ENCODE data around the gene C16orf89.
"Not testable (repeated sequence)": the region's sequence is repeated elsewhere in the genome, so short reads cannot be mapped to it uniquely, and the experiment has no call there.

The C16orf89 gene

DNA sequence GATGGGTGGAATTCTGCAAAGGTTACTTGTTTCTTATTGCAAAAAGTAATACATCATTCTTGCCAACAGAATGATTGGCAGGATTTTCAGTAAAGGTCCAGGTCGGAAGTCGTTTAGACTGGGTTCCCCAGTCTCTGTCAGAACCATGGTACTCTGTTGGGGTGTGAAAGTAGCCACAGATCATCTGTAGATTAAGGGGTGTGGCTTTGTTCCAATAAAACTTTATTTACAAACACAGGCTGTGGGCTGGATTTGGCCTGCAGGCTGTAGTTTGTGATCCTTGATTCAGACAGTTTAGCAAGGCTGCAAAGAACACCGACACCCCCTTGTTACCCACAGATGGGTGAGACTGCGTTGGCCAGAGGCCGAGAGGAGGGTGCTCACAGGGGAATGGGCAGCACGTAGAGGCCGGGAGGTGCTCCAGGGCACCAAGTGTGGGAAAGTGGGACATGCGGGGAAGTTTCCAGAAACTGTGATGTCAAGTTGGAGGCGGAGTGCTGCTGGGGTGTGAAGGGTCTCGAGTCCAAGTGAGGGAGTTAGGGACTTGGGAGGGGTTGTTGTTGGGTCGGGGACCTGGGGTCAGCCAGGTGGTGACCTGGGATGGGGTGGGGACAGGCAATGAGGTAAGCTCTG, 18.5 kb upstream of the C16orf89 start:
- not testable (repeated sequence) for DNase-seq

DNA sequence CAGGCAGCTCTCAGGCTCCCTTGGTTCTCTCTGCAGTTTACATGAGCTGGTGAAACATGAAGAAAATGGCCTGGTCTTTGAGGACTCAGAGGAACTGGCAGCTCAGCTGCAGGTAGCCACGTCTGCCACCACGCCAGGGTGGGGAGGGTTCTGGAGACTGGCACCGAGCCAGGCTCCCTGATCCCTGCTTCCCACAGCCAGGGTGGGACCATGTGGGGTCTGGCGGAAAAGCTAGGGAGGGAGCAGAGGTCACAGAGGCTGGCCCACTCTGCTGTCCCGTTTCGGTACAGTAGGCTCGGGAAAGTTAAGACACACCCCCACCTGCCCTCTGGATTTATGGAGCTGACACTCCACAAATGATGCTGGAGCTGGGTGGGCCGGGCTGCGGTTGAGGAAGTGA, 17.9 kb upstream of the C16orf89 start:
- not testable (repeated sequence) for DNase-seq

DNA sequence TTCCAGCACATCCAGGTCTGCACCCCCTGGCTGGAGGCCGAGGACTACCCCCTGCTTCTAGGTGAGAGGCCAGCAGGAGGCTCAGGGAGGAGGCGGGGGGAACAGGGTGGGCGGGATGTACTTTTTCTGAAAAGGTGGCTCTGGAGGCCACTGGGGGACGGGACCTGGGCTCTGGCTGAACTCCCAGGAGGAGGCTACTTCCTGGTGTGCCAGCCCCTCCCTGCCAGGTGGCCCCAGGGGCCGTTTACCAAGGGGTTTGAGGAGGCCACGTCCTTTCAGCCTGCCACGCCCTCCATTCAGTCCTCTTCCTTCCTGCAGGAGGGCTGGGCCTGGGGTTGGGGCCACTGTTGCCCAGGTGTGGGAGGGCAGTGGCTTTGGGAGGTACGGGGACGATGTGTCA, 15.2 kb upstream of the C16orf89 start:
- DNase-seq, result not testable (repeated sequence)

DNA sequence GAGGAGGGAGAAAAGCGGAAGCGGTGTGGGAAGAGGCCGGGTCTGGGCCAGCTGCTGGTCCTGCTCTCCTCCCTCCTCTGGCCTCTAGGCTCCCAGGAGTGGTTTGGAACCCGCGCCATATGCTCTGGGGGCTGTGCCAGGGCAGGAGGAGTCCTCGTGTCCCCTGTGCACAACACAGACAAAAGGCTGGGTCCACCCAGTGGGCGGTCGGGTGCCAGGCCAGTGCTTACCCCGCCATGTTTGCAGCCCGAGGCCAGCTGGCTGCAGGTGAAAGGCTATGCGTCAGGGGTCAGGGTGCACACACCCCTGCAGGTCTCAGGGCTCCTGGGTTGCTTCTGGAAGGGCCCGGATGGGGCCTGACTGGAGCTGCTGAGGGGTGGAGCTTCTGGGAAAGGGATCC, 14.7 kb upstream of the C16orf89 start:
- DNase-seq, result not testable (repeated sequence)

DNA sequence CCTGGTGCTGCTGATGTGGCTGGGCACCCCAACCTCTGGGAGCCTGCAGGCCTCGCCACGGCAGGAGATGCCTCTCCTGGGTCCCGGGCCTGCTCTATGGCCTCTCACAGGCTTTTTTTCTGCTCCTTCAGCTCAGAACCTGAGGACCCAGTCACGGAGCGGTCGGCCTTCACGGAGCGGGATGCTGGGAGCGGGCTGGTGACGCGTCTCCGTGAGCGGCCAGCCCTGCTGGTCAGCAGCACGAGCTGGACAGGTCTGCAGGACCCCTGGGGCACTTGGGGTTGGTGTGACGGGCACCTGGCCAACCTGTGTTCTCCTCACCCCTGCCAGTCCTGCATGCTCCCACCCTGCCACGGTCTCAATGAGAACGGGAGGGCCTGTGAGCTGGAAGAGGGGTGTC, 12.9 kb upstream of the C16orf89 start:
- no peak for DNase-seq

DNA sequence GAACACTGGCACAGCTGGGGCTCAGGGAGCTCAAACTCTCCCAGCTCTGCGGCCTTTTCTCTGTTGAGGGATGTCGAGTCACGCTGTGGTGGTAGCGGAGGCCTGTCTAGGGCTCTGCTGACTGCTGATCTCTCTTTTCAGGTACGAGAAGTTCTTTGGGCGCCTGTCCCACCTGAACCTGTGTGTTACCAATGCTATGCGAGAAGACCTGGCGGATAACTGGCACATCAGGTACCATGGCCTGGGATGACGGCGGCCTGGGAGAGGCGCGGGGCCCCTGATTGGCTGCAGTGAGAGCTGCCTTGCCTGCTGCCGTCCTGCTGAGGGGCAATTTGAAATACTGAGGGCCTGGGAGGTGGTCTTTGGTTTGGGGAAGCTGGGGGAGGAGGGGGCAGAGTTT, 11.5 kb upstream of the C16orf89 start:
- DNase-seq, result no peak

DNA sequence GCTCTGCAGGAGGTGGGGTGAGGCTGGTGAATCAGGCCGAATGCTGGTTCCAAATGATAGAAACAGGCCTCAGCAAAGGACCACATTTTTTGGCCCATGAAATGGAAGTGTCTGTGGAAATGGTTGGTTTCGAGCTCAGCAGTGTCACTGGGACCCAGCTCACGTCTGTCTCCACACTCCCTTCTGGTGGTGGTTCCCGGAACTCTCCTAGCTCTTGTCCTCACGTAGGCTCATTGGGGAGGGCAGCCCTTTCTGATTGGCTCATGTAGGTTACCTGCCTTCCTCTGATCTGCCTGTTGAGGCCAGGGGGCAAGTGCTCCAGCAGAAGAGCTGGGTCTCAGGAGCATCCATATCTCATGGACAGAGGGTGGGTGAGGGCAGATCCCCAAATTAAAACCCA, 9.9 kb upstream of the C16orf89 start:
- no peak for DNase-seq

DNA sequence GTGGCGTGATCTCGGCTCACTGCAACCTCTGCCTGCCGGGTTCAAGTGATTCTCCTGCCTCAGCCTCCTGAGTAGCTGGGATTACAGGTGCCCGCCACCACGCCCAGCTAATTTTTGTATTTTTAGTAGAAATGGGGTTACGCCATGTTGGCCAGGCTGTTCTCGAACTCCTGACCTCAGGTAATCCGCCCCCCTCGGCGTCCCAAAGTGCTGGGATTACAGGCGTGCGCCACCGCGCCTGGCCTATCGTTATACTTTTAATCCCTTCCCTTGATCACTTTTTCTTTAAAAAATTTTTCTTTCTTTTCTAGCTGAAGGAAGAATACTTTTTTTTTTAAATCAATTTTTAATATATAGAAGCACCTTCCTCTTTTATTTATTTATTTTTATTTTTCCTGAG, 8.0 kb upstream of the C16orf89 start:
- not testable (repeated sequence) for DNase-seq

DNA sequence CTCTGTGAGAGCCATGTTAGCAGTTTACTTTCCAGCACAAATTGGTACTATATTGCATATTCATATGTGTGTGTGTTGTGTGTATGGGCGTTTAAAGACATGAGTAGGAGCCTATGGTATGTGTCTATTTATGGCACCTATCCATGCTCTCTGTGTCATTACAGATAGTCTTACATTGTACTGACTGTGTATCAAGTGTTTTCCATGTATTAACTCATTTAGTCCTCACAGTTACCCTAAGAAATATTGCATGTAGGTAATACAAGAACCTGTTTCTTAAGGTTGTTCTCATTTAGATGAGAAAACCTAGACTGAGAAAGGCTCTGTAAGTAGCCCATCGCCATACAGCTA, 7.5 kb upstream of the C16orf89 start:
- DNase-seq, result no peak

DNA sequence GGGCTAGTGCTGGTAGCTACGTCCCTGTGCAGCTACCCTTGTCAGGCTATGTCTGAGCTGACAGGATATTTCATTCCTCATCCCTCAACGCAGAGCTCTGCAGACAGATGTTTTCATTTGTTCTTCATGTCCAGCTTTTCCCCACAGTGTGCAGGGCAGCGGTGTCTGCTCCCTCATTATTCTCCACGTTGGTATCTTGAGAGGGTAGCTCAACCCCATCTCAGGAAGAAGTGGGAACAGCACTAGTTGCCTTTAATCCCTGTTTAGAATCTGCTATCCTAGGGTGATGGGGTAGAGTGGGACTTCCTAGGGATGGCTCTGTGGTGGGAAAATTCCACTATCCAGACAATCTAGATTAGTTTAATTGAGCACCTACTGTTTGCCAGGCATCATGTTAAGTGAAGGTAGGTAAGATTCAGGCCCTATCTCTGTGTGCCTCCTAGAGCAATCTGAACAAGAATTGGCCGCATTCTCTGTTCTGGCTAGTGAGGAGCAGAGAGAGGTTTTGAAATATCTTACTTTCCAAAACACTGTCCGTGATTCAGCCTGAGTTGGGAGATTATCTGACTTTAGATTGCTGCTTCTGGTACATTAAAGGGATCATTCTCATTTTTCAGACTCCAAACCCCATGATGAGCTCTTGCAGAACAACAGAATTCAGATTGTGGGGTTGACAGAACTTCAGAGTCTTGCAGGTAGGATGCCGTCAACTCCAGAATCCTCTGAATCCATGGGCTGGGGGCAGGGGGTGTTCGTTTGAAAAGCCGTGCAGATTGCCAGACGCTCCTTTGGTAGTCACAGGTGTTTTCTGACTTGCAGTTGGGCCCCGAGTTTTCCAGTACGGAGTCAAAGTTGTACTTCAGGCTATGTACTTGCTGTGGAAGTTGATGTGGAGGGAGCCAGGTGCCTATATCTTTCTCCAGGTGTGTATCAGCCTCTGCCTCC, 6.8 kb upstream of the C16orf89 start:
- DNase-seq, result no peak

DNA sequence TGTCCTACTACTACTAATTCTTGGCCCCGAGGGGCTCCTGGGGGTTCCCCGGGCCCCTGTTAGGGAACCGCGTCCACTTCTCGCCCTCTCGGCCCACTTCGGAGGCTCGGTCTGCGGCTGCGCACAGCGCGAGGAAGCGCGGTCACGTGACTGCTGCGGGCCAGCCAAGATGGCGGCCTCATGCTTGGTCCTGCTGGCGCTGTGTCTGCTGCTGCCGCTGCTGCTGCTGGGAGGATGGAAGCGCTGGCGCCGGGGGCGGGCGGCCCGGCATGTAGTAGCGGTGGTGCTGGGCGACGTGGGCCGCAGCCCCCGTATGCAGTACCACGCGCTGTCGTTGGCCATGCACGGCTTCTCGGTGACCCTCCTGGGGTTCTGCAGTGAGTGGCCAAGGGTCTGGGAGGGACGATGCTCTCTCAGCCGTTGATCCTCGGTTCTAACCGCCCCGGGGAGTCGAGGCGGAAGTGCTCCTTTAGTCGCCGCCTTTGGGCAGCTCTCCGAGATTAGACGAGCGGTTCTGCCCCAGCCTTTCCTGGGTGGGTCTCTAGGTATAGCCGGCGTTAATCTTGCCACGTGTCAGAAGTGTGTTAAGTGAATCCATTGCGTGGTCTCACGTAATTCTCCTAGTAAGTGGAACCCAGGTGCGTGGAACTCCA, 6.1 kb upstream of the C16orf89 start, which contains the start of gene ALG1:
TSS of gene ALG1 (plus strand) at position 163 of the 653 bp plus-strand sequence. CDS start at position 170, 7 bp downstream.
- DNase-seq, result peak; percentile 94

DNA sequence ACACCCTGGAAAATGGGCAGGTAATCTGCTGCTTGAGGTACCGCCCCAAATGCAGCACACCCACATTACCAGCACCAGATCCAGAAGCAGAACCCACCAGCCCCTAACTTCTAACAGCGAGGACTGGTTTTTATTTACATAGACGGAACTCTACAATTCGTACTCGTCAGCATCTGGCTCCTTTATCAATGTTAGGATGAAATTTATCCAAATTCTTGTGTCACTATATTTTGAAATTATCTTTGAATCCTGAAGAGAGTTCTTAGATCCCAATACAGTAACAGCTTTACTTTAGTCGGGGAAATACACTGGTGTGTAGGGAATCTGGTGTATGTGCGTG, 5.6 kb upstream of the C16orf89 start:
- DNase-seq, result no peak

DNA sequence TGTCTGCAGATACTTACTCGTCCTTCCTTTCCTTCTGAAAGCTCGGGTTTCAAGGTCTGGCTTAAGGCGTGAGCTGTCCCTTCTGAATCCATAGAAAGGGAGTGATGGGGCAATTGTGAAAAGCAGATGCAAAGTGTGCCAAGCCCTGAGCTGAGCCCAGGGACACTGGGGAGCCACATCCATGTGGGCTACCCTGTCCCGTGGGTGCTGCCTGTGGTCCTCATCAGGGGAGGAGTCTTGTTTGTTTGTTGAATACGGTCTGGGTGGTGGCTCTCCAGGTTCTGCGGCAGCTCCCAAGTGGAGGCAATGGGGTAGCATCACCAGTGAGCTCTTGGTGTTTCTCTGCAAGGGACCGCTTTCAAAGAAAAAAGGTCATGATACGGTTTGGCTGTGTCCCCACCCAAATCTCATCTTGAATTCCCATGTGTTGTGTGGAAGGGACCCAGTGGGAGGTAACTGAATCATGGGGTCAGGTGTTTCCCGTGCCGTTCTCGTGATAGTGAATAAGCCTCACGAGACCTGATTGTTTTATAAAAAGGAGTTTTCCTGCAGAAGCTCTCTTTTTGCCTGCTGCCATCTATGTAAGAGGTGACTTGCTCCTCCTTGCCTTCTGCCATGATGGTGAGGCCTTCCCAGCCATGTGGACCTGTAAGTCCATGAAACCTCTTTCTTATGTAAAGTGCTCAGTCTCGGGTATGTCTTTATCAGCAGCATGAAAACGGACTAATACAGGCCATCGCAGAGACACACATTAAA, 4.9 kb upstream of the C16orf89 start:
- no peak for DNase-seq

DNA sequence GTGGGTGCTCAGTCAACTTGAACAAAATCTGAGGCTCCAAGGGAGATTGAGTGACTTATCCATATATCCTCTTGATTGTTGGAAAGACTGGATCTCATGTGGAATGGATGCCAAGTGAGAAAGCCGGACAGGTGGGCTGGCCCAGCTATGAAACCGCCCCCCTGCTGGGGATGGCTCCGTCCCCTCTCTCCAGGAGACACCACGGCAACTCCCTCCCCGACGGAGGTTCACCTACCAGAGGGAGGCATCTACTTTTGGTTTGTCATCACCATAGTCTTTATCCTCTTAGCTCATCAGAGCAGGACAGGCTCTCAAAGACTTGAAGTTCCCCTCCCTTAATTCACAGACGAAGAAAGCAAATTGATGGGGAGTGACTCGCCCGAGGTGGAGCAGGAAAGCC, 4.1 kb upstream of the C16orf89 start:
- no peak for DNase-seq

DNA sequence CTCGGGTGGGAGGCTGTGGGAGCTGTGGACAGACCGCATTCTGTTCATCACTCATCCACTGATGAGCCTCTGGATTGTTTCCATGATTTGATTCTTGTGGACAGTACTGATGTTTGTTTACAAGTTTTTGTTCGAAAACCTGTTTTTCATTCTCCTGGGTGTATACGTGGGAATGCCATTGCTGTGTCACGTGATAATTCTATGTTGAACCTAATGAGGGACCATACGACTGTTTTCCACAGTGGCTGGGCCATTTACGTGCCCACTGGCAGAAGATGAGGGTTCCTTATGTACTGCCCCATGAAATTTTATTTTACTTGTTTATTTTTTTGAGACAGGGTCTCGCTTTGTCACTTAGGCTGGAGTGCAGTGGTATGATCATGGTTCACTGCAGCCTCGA, 3.3 kb upstream of the C16orf89 start:
- DNase-seq, result no peak

DNA sequence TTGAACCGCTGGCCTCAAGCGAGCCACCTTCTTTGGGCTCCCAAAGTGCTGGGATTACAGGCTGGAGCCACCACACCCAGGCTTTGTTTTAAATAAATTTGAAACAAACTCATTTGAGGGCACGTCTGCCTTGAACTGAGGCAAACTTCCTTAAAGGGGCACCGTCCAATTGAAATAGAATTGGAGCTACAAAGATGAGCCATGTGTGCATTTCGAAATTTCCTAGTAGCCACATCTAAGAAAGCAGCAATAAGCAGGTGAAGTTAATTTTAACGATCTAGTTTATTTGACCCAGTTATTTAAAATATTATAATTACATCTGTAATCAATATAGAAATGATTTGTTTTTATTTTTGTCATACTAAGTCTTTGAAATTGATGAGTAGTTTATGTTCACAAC, 755 bp upstream of the C16orf89 start:
- no peak for DNase-seq

DNA sequence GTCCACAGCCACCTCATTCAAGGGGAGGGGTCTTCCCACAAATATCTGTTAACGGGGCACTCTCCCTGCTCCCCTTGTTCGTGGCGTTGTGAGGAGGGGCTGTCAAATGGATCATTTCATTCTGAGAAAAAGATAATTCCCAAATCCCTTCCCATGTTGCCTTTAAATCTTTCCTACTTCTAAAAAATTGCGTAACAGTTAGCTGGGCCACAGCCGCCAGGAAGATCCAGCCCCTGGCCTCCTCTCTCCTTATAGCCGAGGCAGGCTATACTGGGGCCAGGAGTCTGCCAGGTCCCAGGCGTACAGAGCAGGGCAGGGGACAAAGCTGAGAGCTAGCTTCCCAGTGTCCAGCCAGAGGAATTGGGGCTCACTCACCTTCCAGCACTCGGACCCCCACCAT, 430 bp downstream of the C16orf89 start:
- DNase-seq, result no peak

DNA sequence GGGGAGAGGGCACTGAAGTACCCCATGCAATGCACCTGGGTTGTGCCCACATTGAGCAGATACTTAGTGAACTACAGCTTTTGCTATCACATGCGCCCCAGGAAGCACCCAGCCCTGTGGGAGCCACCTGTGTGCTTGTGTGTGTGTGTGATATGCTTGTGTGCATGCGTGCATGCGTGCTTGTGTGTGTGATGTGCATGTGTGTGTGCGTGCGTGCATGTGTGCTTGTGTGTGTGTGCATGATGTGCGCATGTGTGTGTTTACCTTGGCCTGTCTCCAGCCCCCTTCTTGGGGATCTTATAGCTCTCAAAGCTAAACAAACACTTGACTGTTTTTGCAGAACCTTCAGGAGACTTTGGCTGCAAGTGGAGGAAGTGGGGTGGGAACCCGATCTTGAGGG, 841 bp downstream of the C16orf89 start:
- no peak for DNase-seq

DNA sequence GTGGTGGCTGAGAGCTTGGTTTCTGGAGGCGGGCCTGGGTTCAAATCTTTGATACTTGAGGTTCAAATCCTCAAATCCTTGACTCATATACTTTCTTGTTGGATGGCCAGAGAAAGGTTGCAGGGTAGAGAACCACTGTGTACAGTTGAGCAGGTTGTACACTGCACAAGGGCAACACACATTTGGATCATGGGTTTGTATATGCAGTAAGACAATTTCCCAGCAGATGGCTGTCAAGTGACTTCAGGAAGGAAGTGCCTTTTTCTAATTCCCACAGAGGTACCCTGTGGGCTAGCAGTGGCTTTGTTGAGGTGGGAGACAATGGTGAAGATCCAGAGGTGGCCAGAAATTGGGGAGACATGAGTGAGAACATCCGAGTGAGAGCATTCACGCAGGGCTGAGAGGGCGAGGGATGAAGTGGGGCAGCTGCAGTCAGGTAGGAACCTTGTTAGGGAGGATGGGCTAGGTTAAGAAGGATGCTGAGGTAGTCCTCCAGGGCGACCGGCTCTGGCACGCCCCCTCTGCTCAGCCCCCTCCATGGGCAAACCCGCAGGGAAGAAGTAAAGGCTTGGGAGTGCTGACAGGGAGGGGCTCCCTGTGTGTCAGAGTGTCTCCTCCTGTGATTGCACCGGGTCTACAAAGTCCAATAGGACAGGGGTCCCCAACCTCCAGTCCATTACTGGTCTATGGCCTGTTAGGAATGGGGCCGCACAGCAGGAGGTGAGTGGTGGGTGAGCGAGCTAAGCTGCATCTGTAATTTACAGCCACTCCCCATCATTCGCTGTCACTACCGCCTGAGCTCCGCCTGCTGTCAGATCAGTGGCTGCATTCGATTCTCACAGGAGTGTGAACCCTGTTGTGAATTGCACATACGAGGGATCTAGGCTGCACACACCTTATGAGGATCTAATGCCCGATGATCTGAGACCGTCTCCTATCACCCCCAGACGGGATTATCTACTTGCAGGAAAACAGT, 2.7 kb downstream of the C16orf89 start:
- DNase-seq, result no peak

DNA sequence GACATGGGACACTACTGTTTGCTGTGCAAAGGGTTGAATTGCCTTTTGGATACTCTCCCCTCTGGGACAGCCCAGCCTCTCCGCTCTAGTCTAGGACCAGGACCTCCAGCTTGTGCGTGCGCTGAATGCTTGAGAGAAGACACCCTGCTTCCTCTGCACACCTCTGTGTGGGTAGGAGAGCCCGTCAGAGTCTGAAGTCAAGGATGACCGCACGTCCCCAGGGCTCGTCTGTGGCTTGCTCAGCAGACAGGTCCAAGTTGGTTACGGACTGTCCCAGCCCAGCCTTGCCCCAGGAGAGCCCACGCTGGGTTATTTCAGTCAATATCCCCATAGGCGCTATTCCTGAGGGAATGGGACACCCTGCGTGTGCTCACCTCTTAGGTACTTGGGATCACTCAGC, 3.7 kb downstream of the C16orf89 start:
- DNase-seq, result no peak

DNA sequence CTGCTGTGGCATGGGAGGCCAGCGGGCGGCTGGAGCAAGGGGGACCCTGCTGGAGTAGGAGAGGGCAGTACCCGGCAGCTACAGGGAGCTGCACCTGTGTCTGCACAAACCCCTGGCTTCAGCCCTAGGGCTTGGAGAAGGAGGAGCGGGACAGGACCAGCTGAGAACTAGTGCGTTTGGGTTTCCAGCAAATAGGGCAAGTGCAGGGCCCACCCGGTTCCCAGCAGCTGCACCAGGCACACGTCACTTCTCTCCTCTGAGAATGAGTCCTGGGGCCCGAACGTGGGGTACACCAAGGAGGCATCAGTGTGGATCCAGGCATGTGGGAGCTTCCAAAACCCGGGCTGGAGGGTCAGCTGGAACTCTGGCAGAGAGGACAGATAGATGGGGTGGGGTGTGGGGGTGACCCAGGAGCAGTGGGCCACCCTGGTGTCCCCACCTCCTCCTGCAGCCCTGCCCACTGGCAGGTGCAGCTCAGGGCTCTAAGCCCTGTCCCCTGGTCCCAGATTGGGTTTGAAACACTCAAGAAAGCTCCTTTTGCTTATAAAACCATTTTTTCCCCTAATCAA, 5.6 kb downstream of the C16orf89 start:
- DNase-seq, result no peak

Measured in retina (tissue), 1 donor.